PFSK-1 (cell line): ENCODE data around the gene PRSS27.

Experiments
- FOXP2 ChIP-seq: optimal IDR thresholded peaks from 2 replicates; pipeline ENCODE3; 2011; ENCODE audit warnings: borderline replicate concordance, control low read depth, inconsistent platforms; ENCODE audit not compliant: insufficient read depth; ENCODE audit errors: extremely low read length, extremely low read depth
- POLR2AphosphoS5 ChIP-seq: IDR thresholded peaks from 2 replicates; pipeline ENCODE4 v1.6.1; 2012; ENCODE audit warnings: low read depth, mild to moderate bottlenecking, control low read depth, low read length, moderate library complexity
- REST ChIP-seq, 2 experiments: IDR thresholded peaks; 2 replicates each; pipeline versions ENCODE4 v1.6.1 to v1.8.0; 2011 to 2012; ENCODE audit warnings: low read depth in 2 of 2, low read length in 2 of 2, control low read depth in 1 of 2, inconsistent platforms in 1 of 2, mild to moderate bottlenecking in 1 of 2, moderate library complexity in 1 of 2; ENCODE audit not compliant: insufficient read depth in 1 of 2
- SIN3A ChIP-seq: IDR thresholded peaks from 2 replicates; pipeline ENCODE4 v1.6.1; 2012; ENCODE audit warnings: mild to moderate bottlenecking, low read length, moderate library complexity, borderline replicate concordance; ENCODE audit not compliant: insufficient read depth
- TAF1 ChIP-seq: IDR thresholded peaks from 2 replicates; pipeline ENCODE4 v1.6.1; 2012; ENCODE audit warnings: low read length, control low read depth, borderline replicate concordance; ENCODE audit not compliant: insufficient read depth

- no peak for TF ChIP-seq TAF1
- TF ChIP-seq POLR2AphosphoS5: no peak
- TF ChIP-seq REST (IDR thresholded peaks at IDR 0.05; ENCODE audit: insufficient read depth in 1 of 2, low read depth in 2 of 2, low read length in 2 of 2): no peak
- TF ChIP-seq SIN3A: no peak
- TF ChIP-seq FOXP2: no peak
Measured at GRCh38 chr16:2749936-2750335, 29.9 kb upstream of the PRSS27 start.
